Measurements from ENCODE around the gene MSGN1. TPM values are rescaled to one million over a fixed set of nuclear protein-coding genes. Genes with fewer than 3 reads are reported as not detected.

The MSGN1 gene
- polyA plus RNA-seq, 3 donors = not detected

DNA sequence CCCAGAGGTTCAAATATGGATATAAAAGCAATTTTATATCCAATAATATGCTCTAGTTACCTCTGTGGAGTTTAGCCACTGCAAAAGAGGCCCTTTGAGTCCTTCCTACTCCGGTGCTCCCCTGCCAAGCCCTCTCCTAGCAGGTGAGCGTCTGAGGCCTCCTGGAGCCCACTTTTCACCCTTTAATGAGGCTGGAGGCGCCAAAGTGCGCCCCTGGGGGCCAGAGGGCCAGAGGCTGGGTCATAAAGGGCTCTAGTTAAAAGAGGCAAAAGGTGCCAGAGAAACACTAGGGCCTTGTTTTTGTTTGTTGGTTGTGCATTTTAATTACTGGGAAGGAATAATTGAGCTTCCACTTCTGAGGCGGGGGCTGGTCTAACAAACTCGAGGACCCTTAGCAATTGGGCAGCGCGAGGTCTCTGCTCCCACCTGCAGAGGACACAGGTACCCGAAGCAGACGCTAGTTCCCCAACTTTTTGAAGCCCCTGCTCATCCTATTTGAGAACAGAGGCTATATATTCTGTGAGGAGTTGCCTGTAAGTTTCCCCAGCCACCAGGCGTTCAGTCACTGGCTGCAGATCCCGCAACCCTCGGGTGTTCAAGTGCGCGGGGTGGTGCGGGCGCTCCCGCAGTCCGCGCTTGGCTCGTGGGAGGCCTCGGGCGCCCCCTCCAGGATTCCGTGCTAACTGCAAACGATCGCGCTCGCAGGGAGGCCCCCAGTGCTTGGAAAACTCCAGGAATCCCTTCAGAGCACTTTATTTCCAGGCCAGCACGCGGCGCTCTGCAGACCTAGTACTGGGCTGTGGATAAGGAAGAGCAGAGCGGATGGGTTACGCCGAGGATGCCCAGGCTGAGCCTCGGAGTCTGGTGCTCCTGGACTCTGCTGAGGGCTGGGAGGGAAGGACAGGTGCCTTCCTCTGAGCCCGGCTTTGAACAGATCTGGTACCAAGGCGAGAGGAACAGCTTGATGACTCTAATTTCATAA is 14.1 kb downstream of the MSGN1 start:
- 14% methylated on average over 37 of the region's 37 CpGs for WGBS, 3 donors
- no peak overlapping the region for H3K27ac ChIP-seq (ENCODE audit: low read depth, low read length)

DNA sequence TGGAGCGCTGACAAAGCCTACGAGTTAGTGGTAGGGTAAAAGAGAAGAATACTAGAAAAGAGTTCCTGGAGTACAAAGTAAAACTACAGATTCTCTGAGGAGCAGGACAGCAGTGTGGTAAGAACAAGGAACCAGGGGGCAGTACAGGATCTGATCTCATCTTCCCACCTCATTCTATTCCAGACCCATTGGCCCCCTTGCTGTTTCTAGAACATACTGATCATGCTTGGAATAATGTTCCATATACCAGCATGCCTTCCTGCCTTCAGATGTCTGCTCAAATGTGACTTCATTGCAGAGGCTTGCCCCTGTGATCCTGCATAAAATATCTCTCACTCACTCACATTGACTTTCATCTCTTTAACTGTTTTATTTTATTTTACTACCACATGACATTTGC is 19.3 kb downstream of the MSGN1 start:
- WGBS, 3 donors = 35 to 83% (median 67%) methylated on average over 2 of the region's 2 CpGs
- no peak overlapping the region for H3K27ac ChIP-seq (ENCODE audit: low read depth, low read length)

DNA sequence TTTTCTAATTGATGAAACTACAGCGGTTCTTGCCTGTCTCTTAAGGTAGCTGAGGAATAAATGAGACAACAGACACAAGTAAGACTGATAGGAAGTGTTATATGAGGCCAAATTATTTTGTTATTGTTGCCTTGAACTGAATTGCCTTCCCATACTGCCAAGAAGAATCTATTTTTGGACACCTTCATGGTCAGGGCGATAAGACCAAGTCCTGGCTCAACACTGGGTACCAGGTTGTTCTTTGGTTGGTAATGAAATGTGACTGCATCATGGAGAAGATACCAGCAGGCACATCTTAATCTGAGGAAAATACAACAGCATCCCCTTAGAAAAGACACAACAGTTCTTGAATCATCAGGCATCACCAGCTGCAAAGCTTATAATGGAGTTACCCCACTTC is 23.7 kb downstream of the MSGN1 start:
- no peak overlapping the region for H3K27ac ChIP-seq (ENCODE audit: low read depth, low read length)
- WGBS, 3 donors = 74 to 84% (median 80%) methylated on average over 2 of the region's 2 CpGs

DNA sequence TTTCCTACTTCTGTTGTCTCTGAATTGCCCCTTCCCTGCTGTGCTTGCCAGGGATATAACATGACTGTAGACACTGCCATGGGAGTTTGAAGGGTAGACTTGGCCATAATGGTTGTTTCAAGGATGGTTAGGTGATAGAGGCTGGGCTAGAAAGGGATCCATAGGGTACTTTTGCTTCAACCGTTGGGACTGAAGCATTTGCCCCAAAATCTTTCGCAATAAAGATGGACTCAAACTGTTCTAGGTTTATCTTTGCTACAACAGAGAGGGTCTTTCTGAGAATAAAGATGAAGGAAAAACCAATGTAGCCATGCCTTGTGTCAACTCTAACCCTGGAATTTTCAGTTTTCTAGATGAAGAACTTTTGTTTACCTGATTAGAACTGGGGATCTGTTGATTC is 27.2 kb downstream of the MSGN1 start:
- no peak overlapping the region for H3K27ac ChIP-seq (ENCODE audit: low read depth, low read length)
- WGBS, 3 donors = 62 to 93% (median 90%) methylated on average over 2 of the region's 2 CpGs

DNA sequence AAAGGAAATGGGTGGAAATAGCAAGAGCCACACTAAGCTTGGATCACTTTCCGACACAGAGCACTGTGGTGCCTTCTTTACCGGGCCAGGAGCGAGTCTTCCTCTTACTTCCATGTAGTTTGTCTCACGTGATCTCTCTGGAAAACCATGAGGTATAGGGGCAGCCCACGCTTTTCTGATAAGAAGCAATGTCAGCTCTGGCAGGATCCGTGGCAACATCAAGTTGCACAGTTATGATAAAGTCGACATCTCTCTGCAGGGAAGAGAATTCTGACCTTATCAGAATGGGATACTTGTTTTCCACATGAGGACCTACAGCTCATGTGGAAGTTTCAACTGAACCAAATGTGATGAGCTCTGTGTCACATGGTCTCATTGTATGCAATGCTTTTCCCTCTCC is 29.5 kb downstream of the MSGN1 start:
- 86 to 91% (median 88%) methylated on average over 7 of the region's 7 CpGs for WGBS, 3 donors
- no peak overlapping the region for H3K27ac ChIP-seq (ENCODE audit: low read depth, low read length)

DNA sequence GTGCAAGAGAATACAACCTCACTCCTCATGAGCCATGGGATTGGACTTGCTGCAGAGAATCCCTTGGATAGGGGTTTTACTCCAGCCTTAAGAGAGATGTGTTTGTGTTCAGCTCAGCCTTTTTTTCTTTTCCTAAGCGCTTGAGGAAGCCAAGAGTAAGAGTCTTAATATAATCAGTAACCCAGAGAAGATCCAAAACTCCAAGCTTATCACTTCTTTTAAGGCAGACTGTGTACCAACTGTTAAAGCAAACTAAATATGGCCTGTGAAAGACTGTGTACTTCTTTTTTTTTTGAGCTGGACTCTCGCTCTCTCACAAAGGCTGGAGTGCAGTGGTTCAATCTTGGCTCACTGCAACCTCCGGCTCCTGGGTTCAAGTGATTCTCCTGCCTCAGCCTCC is 30.4 kb downstream of the MSGN1 start:
- no peak overlapping the region for H3K27ac ChIP-seq (ENCODE audit: low read depth, low read length)
- WGBS, 3 donors = 88 to 93% (median 91%) methylated on average over 3 of the region's 3 CpGs

DNA sequence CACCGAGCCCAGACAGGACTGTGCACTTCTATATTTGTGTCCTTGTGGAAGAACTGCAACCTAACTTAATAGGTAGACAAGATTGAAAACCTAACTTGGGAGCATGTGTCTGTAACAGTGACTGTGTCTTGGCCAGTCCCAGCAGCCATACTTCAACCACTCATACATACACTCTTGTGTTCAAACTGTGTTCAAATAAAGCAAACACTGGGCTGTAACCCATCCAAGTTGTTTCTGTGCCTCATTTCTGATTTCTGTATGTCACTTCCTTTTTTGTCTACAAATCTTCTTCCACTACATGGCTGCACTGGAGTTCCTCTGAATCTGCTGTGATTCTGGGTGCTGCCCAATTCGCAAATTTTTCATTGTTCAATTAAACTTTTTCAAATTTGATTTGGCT is 31.0 kb downstream of the MSGN1 start:
- no peak overlapping the region for H3K27ac ChIP-seq (ENCODE audit: low read depth, low read length)
- 86 to 95% (median 89%) methylated on average over 2 of the region's 2 CpGs for WGBS, 3 donors

DNA sequence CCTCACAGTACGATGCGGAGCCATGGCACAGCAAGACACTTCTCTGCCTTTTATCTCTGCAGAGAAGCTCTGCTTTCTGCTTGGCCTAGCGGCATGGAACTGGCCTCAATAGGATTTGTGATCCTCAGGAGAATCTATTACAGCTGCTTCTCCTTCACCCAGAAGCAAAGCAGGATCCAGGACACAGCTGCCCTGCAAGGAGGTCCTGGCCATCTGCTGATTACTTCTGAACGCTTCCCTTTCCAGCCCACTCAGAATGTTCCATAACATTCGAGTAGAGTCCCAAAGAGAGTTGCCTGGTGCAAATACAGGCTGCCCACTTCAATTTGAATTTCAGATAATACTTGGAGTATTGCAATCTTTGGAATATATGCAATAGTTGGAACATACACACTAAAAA is 33.0 kb downstream of the MSGN1 start:
- H3K27ac ChIP-seq (ENCODE audit: low read depth, low read length) = no peak overlapping the region
- WGBS, 3 donors = 68 to 83% (median 71%) methylated on average over 5 of the region's 5 CpGs

DNA sequence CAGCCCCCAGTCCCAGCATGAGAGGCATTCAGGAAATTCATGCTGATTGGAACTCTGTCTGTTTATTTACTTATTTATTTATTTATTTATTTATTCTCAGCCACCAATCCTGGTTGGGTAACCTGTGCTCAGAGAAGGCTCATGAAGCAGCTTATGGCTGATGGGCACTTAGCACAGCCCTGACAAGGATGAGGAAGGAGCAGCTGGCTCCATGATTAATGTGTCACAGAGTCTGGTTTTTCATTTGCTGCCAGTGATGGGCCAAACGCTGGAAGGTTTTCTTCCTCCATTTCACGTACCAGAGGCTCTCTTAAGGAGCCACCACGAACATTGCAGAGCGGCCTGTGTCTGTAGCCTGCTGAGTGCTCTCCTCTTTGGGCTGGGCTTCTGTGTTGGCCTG is 33.9 kb downstream of the MSGN1 start:
- 75 to 89% (median 85%) methylated on average over 4 of the region's 4 CpGs for WGBS, 3 donors

DNA sequence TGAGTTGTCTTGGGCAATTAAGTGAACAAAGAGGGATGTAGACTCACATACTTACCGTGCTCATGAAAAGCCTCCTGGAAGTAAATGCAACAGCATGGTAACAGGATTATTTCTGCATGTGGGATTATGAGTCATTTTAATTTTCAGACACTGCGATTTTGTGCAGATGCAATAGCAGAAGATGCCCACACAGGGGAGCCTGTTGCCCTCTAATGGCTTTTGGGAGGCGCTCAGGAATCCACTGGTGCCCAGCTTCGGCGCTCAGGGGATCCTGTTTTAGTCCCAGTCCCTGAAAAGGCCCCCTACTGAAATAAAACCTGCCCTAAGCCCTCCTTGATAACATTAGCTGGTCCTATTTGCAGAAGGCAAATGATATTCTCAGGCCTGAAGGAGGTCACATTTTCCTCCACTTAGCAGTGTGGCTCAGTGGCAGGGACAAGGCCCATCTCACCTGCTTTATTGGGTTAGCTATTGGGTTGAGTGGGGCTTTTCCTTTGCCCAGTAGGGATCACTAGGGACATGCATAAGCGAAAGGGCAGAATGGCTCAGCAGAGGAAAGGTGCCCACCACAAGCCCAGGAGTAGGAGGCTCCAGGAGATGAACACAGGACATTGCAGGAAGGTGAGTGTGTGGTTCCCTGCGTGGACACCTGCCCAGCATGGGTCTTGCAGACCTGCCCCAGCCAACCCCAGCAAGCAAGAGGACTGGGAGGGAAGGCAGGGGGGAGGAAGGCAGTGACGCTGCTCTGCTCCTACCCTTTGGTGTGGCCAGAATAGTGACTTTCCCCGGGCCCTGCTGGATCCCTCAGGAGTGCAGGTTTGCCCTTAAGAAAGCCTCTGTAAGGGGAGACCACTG is 35.7 kb downstream of the MSGN1 start:
- no peak overlapping the region for H3K27ac ChIP-seq (ENCODE audit: low read depth, low read length)
- WGBS, 3 donors = 37 to 44% (median 41%) methylated on average over 9 of the region's 9 CpGs

More for the DNA sequence above, 33.9 kb downstream of the MSGN1 start:
- H3K27ac ChIP-seq (ENCODE audit: low read depth, low read length) = no peak overlapping the region

DNA sequence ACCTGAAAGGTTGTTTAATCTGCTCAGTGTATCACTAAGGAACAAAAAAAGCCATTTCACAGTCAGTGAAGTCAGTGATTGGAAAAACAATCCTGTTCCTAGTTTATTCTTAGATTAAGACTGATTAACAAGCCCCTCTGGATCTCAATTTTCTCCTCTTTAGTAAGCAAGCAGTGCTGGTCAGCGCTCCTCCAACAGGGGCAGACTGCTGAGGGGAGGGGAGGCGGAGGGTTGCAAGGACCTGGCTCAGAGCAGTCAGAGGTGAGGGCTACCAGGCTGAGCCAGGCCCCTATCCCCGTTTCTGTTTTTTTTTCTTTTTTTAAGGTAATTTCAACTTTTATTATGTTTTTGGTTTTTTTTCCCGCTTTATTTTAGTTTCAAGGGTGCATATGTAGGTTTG is 37.5 kb downstream of the MSGN1 start:
- WGBS, 3 donors = 61 to 71% (median 69%) methylated on average over 4 of the region's 4 CpGs
- no peak overlapping the region for H3K27ac ChIP-seq (ENCODE audit: low read depth, low read length)

DNA sequence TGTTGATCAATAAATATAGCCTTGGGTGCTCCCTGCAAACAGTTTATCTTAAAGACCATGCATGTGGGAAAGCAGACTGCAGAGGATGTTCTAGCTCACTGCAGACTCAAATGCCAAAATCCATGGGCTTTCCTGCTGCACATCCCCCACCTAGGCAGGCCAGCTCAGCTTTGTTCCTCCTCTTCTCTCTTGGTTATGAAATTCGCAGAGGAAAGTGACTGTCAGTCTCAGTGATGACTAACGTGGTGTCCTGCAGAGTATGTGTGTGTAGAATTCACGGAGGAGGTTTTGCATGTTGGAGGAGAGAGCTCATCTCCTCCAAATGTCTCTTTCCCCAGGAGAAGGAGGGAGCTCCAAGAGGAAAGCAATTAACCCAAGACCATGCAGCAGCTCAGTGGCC is 40.8 kb downstream of the MSGN1 start:
- no peak overlapping the region for H3K27ac ChIP-seq (ENCODE audit: low read depth, low read length)
- WGBS, 3 donors = 35 to 65% (median 43%) methylated on average over 3 of the region's 3 CpGs

DNA sequence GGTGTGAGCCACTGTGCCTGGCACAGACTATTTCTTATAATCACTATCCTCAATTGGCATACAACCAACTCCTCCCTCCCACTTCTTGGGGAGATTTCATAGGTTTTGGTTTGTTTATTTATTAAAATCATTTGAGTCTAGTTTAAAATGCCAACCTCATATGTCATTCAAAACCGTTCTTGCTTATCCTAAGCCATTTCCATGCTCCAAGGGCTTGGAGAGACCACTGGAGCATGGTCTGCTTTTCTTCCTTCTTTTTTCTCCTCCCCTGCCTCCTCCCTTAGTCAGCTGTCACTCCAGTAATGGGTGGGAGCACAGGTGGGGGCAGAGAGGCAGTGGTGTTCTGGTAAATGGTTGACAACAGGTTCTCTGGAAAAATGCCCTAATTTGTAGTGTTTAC is 41.8 kb downstream of the MSGN1 start:
- WGBS, 3 donors = 43 to 85% (median 68%) methylated on average over 1 of the region's 1 CpG
- no peak overlapping the region for H3K27ac ChIP-seq (ENCODE audit: low read depth, low read length)

DNA sequence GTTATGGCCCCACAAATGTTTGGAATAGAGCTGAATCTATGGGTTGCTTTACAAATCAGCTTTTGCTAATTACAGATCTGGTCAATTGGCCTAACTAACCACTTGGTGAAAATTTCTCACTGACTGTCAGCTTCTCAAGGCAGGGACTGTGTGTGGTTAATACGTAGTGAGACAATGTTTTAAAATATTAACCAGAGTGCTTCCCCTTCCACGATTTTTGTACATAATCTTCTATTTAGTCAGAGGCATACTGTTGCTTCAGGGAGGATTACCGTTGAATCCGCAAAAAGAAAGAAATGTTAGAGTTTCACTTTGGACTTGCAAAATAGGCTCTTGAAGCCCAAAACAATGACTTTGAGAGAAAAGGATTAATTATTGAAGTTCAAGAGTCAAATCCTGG is 47.3 kb downstream of the MSGN1 start:
- 37 to 61% (median 58%) methylated on average over 4 of the region's 4 CpGs for WGBS, 3 donors
- H3K27ac ChIP-seq (ENCODE audit: low read depth, low read length) = no peak overlapping the region

DNA sequence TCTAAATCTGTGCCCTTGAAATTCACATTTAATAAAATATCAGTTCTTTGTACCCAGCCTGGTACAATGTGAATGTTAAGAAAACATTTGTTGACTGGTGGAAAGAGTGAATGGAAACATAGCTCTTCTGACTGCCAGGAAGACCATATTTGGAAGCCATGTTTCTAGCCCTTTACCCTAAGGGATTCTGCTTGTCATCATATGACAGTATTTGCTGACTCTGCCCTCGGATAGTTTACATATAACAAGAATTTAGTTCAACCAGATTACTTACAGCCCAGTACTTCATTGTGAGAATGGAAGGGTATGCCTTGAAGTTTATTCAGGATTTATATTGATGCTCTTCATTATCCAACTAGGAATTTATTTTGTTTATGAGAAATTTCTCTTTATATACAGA is 48.4 kb downstream of the MSGN1 start:
- no peak overlapping the region for H3K27ac ChIP-seq (ENCODE audit: low read depth, low read length)
- 39 to 47% (median 43%) methylated on average over 1 of the region's 1 CpG for WGBS, 3 donors

DNA sequence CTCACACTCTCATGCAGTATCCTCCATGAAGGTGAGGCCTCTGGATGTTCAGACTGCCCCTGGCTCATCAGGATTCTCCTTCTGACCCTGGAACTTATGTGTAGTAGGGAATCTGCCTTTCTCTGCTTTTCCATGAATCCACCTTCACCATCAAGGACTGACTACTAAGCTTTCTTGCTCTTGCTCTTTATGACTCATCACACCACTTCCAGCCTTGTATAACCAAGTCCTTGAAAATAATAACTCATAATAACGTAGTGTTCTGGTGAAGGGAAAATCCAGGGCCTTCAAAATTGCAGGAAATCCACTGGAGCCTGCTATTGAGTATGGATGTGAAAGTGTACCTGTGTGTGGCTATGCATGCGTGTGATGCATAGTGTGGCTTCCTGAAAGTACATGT is 50.9 kb downstream of the MSGN1 start:
- 83 to 92% (median 86%) methylated on average over 2 of the region's 2 CpGs for WGBS, 3 donors
- H3K27ac ChIP-seq (ENCODE audit: low read depth, low read length) = no peak overlapping the region
